CD4-positive, alpha-beta T cell treated with Interleukin-4 for 4 hours (primary cell): Measurements from ENCODE around the gene PCID2.
"Not testable (repeated sequence)": the region's sequence is repeated elsewhere in the genome, so short reads cannot be mapped to it uniquely, and the experiment has no call there.

Experiments
- DNase-seq: peaks from one replicate; pipeline ENCODE4 v3.0.0-alpha.2; 2020

PCID2 gene

DNA sequence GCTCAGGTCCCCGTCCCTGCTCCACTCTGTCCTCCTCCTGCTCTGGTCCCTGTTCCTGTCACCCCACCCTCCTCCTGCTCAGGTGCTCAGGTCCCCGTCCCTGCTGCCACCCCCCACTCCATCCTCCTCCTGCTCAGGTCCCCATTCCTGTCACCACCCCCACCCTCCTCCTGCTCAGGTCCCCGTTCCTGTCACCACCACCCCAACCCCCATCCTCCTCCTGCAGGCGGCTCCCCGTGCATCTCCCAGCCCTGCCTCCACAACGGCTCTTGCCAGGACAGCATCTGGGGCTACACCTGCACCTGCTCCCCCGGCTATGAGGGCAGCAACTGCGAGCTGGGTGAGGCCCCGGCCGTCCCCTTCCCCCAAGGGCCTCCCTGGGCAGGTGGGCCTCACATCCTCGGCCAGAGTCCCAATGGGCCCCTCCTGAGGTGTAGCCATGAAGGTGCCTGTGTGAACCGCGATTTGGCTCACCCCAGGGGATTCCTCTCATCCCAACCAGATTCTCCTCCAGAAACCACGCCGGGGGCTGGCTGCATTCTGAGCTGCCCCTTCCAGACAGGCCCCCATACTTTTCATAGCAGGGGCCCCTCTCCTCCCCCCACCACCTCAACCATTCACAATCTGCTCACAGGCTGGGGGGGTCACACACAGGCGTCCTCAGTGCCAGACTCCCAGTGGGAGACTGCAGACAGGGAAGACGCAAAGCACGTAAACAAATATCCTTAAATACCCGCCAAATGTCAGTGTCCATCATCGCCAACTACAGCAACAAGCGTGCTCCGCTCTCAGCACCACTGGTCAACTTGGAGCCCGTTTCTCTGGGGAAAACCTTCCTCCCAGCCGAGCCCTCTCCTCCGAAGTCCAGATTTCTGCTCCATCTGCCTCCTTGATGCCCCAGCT lies 45.4 kb downstream of the PCID2 start:
- no peak for DNase-seq

DNA sequence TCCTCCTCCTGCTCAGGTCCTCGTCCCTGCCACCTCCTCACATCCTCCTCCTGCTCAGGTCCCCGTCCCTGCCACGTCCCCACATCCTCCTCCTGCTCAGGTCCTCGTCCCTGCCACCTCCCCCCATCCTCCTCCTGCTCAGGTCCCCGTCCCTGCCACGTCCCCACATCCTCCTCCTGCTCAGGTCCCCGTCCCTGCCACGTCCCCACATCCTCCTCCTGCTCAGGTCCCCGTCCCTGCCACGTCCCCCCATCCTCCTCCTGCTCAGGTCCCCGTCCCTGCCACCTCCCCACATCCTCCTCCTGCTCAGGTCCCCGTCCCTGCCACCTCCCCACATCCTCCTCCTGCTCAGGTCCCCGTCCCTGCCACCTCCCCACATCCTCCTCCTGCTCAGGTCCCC lies 46.5 kb downstream of the PCID2 start:
- DNase-seq = not testable (repeated sequence)

DNA sequence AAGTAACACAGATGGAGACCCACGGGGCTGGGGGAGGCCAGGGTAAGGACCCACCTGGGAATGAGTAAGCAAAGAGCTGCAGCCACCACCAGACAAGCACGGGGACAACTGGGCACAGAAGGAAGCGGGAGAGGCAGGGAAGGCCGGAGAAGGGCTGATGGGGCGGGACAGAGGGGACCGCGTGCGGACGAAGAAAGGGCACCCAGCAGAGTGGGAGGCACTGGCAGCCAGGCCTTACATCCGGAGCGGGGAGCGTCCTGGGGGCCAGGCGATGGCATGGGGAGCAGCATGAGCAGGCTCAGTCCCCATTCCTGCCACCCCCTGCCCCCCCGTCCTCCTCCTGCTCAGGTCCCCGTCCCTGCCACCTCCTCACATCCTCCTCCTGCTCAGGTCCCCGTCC lies 47.0 kb downstream of the PCID2 start:
- no peak for DNase-seq

DNA sequence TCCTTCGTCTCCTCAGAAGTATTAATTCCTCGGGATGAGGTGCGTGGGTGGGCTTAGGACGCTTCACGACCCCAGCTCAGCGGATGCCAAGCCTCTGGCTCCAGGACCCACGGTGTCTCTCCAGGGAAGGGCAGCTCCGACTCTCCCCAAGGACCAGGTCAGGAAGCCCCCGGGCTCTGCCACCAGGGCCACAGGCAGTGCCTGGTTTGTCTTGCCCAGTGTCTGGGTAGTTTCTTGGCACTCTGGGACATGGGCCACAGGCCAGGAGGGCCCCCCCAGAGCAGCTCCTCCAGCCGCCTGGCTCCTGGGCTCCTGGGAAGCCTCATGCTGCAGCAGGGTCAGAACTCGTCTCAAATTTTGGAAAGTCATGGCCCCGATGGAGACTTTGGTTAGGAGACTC lies 47.5 kb downstream of the PCID2 start:
- DNase-seq = no peak

DNA sequence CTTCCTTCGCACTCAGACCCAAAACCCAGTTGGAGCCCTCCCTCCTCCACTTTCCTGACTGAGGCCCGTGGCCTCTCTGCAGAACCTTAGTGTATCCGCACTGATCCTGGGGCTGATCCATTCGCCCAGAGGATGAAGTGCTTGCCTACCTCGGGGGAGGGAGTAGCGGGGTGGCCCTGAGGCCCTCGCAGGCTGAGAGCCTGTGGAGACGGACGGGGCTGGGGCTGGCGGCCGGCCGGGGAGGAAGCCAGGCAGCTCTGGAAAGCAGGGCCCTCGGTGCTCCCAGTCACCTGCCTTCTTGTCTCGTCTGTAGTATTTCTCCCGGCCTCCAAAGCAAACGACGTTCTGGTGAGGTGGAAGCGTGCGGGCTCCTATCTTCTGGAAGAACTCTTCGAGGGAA lies 48.8 kb downstream of the PCID2 start:
- no peak for DNase-seq

DNA sequence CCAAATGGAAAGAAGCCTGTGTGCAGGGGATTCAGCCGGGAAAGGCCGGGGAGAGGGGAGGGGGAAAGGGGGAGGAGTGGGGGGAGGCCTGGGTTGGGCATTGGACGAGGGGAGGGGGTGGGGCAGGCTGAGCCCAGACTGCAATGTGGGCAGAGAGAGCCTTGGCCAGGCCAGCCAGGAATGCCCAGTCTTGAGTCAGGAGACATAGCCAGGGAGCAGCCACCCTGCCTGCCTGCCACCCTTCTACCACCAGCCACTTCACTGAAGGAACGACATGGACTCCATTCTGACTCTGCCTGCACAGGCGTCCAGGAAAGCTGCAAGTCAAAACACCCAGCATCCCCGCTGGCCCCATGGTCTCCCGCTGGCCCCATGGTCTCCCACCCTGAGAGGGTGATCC lies 49.5 kb downstream of the PCID2 start:
- no peak for DNase-seq

DNA sequence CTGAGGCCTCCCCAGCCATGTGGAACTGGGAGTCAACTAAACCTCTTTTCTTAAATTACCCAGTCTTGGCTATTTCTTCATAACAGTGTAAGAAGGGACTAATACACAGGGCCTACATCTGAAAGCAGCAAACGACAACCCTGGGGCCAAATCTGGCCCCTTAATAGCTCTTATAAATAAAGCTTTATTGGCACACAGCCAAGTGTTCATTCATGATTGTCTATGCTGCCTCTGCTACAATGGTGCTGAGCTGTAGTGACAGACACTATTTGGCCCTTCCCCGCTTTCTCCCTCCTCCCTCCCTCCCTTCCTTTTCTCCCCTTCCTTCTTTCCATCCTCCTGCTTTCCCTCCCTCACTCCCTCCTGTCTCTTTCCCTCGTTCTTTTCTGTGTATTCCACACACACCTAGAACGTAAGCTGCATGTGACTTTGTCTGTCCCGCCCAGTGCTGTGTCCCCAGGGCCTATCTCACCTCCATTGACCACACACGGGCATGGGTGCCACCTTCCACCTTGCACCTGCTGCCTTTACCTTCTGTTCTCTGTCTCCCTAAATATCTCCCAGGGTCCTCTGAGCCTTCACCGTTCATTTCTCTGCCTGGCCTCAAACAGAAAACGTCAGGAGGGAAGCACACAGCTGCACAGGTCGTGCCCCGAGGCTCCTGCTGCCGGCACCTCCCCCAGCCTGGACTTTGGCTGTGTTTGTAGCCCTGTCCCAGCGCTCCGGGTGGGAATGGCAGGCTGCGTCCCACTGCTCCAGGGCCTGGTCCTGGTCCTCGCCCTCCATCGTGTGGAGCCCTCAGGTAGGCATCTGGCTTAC lies 50.3 kb downstream of the PCID2 start, which contains the start of gene PROZ:
PROZ (plus strand) TSS at position 720 of the 819 bp plus-strand sequence; CDS start at position 733, 13 bp downstream.
- no peak for DNase-seq

DNA sequence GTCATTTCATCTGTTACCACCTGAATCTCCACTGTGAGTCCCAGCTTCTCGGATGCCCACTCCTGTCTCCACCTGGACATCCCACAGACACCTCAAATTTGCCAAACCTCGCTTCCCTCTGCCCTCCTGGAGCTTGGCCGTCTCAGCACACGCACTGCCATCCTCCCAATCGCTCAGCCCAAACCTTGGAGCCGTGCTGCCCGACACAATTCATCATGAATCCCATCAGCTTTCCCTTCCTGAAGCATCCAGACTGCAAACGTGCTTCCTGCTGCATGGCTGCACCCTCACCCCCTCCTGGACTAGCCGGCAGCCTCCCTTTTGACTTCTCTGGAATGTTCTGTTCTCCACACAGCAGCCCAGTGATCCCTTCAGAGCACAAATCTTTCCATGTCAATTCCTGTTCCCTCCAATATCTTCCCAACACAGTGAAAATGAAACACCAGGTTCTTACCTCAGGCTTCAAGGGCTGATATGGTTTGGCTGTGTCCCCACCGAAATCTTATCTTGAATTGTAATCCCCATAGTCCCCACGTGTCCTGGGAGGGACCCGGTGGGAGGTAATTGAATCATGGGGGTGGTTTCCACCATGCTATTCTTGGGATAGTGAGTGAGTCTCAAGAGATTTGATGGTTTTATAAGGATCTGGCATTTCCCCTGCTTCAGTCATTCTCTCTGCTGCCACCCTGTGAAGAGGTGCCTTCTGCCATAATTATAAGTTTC lies 51.1 kb downstream of the PCID2 start:
- DNase-seq = no peak

DNA sequence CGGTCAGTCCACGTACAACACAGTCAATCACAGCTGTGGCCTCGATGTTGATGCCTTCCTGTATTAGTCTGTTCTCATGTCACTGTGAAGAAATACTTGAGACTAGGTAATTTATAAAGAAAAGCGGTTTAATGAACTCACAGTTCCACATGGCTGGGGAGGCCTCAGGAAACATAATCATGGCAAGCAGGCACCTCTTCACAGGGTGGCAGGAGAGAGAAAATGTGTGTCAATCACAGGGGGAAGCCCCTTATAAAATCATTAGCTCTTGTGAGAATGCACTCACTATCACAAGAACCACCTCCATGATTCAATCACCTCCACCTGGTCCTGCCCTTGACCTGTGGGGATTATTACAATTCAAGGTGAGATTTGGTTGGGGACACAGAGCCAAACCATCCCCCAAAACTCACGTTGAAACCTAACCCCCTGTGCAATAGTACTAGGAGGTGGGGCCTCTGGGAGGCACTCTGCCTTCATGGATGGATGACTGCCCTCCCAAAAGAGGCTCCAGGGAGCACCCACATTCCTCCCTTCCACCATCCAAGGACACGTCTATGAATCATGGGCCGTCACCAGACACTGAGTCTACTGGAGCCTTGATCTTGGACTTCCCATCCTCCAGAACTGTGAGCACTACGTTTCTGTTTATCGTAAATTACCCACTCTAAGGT lies 52.4 kb downstream of the PCID2 start:
- no peak for DNase-seq

DNA sequence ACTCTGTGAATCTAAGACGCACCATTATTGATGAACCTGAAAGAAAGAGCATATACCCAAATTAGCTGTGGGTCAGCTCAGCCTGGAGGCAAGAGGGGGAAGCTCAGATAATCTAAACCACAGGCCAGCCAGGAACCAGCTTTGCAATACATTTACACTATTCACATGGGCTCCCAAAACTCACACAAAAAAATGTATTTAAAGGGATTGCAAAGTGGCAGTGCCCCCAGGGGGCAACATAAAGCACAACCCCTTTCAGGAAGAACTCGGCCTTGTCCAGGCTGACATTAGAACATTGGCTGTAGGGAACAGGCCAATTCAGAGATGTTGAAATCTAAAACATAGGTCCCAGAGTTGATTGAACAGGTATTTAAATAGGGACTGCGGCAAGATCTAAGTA lies 53.3 kb downstream of the PCID2 start:
- DNase-seq = no peak

DNA sequence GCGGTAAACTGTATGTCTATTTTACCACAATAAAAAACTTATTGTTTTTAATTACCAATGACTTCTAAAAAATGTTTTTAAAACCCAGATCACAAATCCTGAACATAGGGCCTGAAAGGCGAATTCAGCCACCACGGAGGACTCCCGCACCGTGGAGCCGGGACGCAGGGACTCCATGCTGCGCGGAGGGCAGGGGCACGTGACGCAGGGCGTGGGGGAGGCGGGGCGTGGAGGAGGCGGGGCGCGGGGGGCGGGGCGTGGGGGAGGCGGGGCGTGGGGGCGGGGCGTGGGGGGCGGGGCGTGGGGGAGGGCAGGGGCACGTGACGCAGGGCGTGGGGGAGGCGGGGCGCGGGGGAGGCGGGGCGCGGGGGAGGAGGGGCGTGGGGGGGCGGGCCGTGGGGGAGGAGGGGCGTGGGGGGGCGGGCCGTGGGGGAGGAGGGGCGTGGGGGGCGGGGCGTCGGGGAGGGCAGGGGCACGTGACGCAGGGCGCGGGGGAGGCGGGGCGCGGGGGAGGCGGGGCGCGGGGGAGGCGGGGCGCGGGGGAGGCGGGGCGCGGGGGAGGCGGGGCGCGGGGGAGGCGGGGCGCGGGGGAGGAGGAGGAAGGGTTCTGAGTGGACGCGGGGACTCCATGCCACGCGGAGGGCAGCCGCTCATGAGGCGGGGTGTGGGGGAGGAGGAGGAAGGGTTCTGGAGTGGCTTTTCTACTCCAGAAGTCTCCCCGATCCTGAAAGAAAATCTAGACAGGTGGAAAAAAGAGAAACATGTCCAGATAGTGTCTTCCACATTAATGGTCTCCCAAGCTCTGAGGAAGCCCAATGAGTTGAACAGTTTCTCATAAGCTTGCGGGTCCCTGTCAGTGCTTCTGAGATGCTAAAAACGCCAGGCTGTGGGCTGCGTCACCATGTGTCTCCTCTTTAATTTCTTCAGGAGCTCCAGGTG lies 54.4 kb downstream of the PCID2 start:
- DNase-seq = peak; percentile 43

DNA sequence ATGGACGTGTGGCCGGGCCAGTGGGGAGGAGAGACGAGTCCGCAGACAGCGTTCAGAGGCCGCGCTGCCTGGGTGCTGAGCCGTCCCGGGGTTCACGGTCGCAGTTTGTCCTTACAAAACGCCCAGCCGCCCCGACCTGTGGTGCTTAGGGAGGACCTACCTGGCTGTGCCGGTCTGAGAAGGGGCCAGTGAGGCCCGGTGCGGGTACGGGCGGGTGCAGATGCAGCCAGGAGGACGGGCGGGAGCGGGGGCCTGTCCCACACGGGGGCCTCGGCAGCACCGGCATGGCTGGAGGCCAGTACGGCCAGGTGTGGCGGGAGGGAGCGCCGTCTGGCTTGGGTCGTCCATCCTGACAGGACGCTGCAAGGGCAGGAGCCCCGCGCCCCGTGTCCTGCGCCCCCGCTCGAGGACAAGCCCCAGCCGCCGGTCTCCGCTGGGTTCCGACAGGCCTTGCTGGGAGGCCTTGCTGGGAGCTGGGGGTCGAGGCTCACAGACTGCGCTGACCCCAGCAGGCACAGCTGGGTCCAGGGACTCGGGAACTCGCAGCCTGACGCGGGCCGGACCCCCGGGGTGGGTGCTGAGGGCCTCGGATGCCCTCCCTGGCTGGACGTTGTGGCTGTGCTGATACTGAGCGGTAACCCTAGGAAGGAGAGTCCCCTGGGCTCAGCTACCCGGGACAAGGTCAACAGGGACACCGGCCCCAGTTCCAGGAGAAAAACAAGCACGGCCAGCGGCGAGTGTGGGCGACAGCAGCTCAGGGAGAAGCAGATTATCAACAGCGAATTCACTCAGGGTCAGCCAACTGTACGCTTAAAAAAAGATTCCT lies 55.3 kb downstream of the PCID2 start:
- DNase-seq = no peak

DNA sequence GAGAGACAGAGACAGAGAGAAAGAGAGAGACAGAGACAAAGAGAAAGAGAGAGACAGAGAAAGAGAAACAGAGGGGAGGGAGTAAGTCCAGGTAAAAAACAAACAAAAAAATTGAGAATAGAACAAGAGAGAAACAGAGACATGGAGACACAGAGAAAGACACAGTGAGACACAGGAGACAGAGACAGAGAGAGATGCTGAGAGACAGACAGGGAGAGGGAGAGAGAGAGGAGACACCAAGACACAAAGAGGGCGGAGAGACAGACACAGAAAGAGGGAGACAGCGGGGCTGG lies 55.8 kb downstream of the PCID2 start:
- DNase-seq = no peak

DNA sequence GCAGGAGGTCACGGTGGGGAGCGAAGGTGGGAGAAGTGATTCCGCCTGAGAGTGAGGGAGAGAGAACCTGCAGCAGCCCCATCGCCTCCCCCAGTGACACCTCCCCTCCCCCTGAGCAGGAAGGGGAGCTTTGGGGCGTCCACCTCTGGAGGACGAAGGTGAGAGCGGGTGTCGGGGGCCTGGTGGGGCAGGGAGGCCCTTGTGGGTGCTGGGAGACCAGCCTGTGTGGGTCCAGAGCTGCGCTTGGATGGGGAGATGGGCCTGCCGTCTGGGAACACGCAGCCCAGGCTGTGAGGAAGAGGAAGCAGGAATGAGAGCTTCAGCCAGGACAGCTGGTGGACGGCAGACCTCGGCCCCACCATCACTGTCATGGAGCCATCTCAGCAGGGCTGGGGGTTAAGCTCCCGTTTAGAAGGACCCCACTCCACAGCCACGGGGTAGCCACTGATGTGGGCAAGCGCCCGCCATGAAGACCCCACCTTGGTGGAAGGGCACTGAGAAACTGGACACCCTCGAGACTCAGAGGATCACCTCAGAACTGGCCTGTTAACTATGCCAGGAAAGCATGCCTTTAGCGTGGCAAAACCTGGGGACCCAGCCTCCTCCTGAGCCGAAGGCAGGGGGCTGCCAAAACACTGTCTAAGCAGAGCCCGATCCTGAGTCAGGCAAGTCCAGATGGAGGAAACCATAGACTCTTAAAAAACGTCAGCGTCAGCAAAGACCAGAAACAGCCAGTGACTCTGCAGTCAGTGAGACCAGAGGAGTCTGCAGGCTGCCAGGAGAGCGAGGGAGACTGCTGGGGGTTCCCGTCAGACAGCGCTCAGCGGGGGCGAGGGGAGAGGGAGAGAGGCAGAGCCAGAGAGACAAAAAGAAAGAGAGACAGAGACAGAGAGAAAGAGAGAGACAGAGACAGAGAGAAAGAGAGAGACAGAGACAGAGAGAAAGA lies 56.5 kb downstream of the PCID2 start:
- DNase-seq = no peak

DNA sequence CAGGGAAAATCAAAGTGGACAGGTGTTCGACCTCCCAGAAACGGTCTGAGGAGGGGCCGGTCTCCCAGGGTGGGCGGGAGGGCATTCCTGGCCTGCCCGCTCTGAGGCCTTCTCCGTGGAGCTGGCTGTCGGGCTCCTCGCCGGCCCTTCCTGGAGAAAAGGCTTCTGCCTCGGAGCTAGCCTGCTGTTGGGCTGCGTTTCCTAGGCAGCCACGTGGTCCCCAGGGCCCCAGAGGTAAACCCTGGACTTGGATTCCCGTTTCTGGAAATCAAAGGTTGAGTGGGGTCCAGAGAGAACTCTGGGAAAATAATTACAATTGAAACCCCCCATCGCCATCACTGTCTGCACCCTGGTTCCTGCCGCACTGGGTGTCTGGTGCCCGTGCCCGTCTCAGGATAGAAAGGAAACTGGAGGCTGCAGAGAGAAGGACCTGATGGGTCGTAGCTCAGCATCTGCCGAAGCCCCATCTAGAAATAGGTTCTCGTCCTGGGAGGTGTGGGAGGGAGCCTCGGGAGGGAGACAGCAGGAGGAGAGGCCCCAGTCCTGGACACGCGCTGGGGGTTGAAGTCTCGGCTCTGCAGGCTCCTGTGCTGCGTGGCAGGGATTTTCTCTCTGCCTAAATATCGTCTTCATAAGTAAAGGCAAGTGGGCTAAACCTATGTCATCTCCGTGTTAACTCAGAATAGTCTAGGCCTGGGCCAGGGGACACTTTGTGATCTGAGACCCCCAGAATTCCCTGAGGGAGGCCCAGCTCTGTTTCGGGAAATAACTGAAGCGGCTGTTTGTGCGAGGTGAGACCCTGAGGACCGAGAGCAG lies 57.7 kb downstream of the PCID2 start:
- no peak for DNase-seq

DNA sequence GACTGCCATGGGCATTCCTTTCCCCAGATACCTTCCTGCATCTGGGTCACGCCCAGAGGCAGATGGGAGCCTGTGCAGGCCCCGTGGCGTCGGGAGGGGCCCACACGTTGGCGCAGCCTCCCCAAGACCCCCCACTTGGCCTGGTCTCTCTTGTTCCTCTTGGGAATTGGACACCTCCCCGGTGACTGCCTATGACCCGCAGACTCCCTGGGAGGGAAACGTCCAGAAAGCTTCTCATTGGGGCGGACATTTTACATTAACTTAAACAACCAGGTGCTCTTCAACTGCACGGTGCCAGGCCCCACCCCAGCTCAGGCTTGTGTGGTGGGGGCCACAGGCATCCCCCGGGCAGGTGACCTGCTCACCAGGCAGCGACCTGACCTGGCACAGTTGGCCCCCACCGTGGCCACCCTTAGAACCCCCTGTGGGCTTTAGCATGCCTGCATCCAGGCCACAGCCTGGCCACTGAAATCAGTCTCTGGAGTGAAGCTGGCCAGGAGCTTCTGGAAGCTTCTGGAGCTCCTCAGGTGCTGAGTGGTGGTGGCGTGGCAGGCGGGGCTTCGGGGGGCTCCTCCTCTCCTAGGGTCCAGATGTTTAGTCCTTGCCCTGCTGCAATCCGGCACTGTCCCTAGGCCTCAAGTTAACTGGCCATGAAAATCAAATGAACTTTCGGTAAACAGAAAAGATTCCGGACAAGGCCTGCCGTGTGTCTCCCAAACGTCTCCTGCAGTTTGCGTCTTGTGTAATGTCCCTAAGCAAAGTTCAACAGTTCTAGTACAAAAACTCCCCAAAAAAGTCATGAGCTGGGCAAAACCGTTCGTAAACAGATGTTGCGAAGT lies 58.5 kb downstream of the PCID2 start:
- no peak for DNase-seq

DNA sequence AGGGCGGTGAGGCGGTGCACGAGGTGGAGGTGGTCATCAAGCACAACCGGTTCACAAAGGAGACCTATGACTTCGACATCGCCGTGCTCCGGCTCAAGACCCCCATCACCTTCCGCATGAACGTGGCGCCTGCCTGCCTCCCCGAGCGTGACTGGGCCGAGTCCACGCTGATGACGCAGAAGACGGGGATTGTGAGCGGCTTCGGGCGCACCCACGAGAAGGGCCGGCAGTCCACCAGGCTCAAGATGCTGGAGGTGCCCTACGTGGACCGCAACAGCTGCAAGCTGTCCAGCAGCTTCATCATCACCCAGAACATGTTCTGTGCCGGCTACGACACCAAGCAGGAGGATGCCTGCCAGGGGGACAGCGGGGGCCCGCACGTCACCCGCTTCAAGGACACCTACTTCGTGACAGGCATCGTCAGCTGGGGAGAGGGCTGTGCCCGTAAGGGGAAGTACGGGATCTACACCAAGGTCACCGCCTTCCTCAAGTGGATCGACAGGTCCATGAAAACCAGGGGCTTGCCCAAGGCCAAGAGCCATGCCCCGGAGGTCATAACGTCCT lies 59.4 kb downstream of the PCID2 start:
- no peak for DNase-seq
